H1 (cell line): ENCODE results near the gene CD300LF. TPM values are rescaled to one million over a fixed set of nuclear protein-coding genes. Genes with fewer than 3 reads are reported as not detected.

ENCODE experiments used
- CTCF ChIA-PET: fragments of 300-600 bp; sonication (Branson Sonifier 250); formaldehyde crosslinking; loops from one replicate; lab custom pipeline; 2021; ENCODE audit not compliant: partially characterized antibody; lab: Charles Lee
- POLR2A ChIA-PET: fragments of 300-600 bp; sonication (Branson Sonifier 250); formaldehyde crosslinking; loops from one replicate; lab custom pipeline; 2021; ENCODE audit warnings: inconsistent platforms; ENCODE audit not compliant: partially characterized antibody; lab: Charles Lee
- DNase-seq, 2 experiments: peaks; one replicate each; pipeline versions ENCODE4 v3.0.0 to v3.0.0-alpha.2; 2010 to 2022; ENCODE audit warnings: low spot score in 2 of 2, low read depth in 1 of 2, mixed read lengths in 1 of 2
- FAIRE-seq: peaks from 2 replicates; lab custom pipeline; 2011; peaks lifted over from hg19 to GRCh38; lab: Jason Lieb, UNC
- H2AFZ ChIP-seq: 2 replicates; pipeline ENCODE4 v1.8.1; 2012; ENCODE audit warnings: low read length, inconsistent platforms
- H2AK5ac ChIP-seq: 2 replicates; pipeline ENCODE4 v1.6.1; 2013; ENCODE audit warnings: low read depth, low read length
- H2BK120ac ChIP-seq: replicated peaks from 2 replicates; pipeline ENCODE3; 2013; ENCODE audit warnings: low read depth, low read length, inconsistent platforms
- H2BK12ac ChIP-seq: 2 replicates; pipeline ENCODE4 v1.6.1; 2013; ENCODE audit warnings: low read depth, low read length
- H2BK15ac ChIP-seq: 2 replicates; pipeline ENCODE4 v1.6.1; 2013; ENCODE audit warnings: low read length
- H2BK20ac ChIP-seq: 2 replicates; pipeline ENCODE4 v1.6.1; 2013; ENCODE audit warnings: low read length
- H2BK5ac ChIP-seq: 2 replicates; pipeline ENCODE4 v1.6.1; 2013; ENCODE audit warnings: low read depth, low read length
- H3K14ac ChIP-seq: 2 replicates; pipeline ENCODE4 v1.6.1; 2013; ENCODE audit warnings: inconsistent platforms; ENCODE audit not compliant: insufficient read length
- H3K18ac ChIP-seq: 2 replicates; pipeline ENCODE4 v1.6.1; 2013; ENCODE audit warnings: low read length; ENCODE audit errors: extremely low read depth
- H3K23ac ChIP-seq: 2 replicates; pipeline ENCODE4 v1.6.1; 2013; ENCODE audit warnings: inconsistent platforms; ENCODE audit not compliant: insufficient read length
- H3K23me2 ChIP-seq: 2 replicates; pipeline ENCODE4 v1.6.1; 2013; ENCODE audit warnings: low read depth, low read length
- H3K27ac ChIP-seq: 2 replicates; pipeline ENCODE4 v1.6.1; 2011; ENCODE audit warnings: low read depth, low read length, inconsistent platforms
- H3K27me3 ChIP-seq, 4 experiments: replicated peaks in 1 of 4; 1 replicate in 1 of 4; 2 replicates in 3 of 4; pipeline versions ENCODE4 v1.6.1 to v1.8.1; 2011 to 2013; ENCODE audit warnings: low read length in 3 of 4, mild to moderate bottlenecking in 3 of 4, inconsistent platforms in 2 of 4, mixed read lengths in 2 of 4, moderate library complexity in 1 of 4; ENCODE audit not compliant: control insufficient read depth in 3 of 4, insufficient read depth in 3 of 4; ENCODE audit errors: extremely low read depth in 1 of 4
- H3K36me3 ChIP-seq, 4 experiments: 2 replicates each; pipeline versions ENCODE4 v1.6.1 to v1.8.1; 2011 to 2013; ENCODE audit warnings: mild to moderate bottlenecking in 4 of 4, low read length in 3 of 4, moderate library complexity in 2 of 4, control low read depth in 1 of 4, inconsistent platforms in 1 of 4; ENCODE audit not compliant: insufficient read depth in 4 of 4, control insufficient read depth in 2 of 4
- H3K4ac ChIP-seq: replicated peaks from 2 replicates; pipeline ENCODE3; 2013; ENCODE audit warnings: low read length, low read depth, mixed read lengths, inconsistent platforms; ENCODE audit not compliant: insufficient read length
- H3K4me1 ChIP-seq, 4 experiments: replicated peaks in 1 of 4; 1 replicate in 1 of 4; 2 replicates in 3 of 4; pipeline versions ENCODE4 v1.6.1 to v1.8.1; 2011 to 2013; ENCODE audit warnings: low read length in 3 of 4, inconsistent platforms in 2 of 4, mixed read lengths in 1 of 4; ENCODE audit not compliant: insufficient read depth in 4 of 4, control insufficient read depth in 3 of 4
- H3K4me2 ChIP-seq, 2 experiments: 2 replicates each; pipeline versions ENCODE4 v1.6.1 to v1.8.1; 2011 to 2013; ENCODE audit warnings: low read depth in 2 of 2, low read length in 2 of 2, control low read depth in 1 of 2, inconsistent platforms in 1 of 2, mild to moderate bottlenecking in 1 of 2; ENCODE audit not compliant: insufficient read depth in 1 of 2
- H3K4me3 ChIP-seq, 4 experiments: fragments of 200-600, 300-600 bp in 1 of 4; sonication (generic), shearing (Covaris generic), sonication (Bioruptor Twin) in 1 of 4; 2 replicates each; pipeline versions ENCODE4 v1.5.1 to v1.8.1; 2011 to 2016; ENCODE audit warnings: low read length in 4 of 4, low read depth in 3 of 4, control low read depth in 2 of 4, inconsistent platforms in 2 of 4, mild to moderate bottlenecking in 2 of 4, mixed read lengths in 1 of 4, moderate library complexity in 1 of 4; ENCODE audit not compliant: insufficient read depth in 2 of 4; ENCODE audit errors: extremely low read depth in 1 of 4
- H3K56ac ChIP-seq: replicated peaks from 2 replicates; pipeline ENCODE3; 2013; ENCODE audit warnings: low read depth, mild to moderate bottlenecking, mixed read lengths, low read length, inconsistent platforms; ENCODE audit not compliant: insufficient read length
- H3K79me1 ChIP-seq: 2 replicates; pipeline ENCODE4 v1.6.1; 2013; ENCODE audit warnings: low read depth, low read length, control low read depth
- H3K79me2 ChIP-seq, 2 experiments: 2 replicates each; pipeline versions ENCODE4 v1.6.1 to v1.8.1; 2012 to 2013; ENCODE audit warnings: low read length in 2 of 2, mild to moderate bottlenecking in 2 of 2, inconsistent platforms in 1 of 2; ENCODE audit not compliant: insufficient read depth in 2 of 2, control insufficient read depth in 1 of 2
- H3K9ac ChIP-seq, 4 experiments: replicated peaks in 1 of 4; 1 replicate in 1 of 4; 2 replicates in 3 of 4; pipeline versions ENCODE4 v1.6.1 to v1.8.1; 2011 to 2013; ENCODE audit warnings: low read depth in 3 of 4, low read length in 3 of 4, control low read depth in 2 of 4, mild to moderate bottlenecking in 2 of 4, moderate library complexity in 2 of 4, inconsistent platforms in 1 of 4; ENCODE audit errors: extremely low read depth in 1 of 4
- H3K9me3 ChIP-seq, 2 experiments: 2 replicates each; pipeline versions ENCODE4 v1.6.1 to v1.8.1; 2012 to 2013; ENCODE audit warnings: mild to moderate bottlenecking in 2 of 2, moderate library complexity in 2 of 2, control low read depth in 1 of 2, inconsistent platforms in 1 of 2, low read depth in 1 of 2, low read length in 1 of 2, mixed read lengths in 1 of 2; ENCODE audit not compliant: insufficient read depth in 2 of 2
- H4K20me1 ChIP-seq, 2 experiments: replicated peaks in 1 of 2; 2 replicates each; pipeline versions ENCODE3 to v1.8.1; 2011 to 2013; ENCODE audit warnings: inconsistent platforms in 2 of 2, low read length in 2 of 2, mild to moderate bottlenecking in 1 of 2; ENCODE audit not compliant: insufficient read depth in 2 of 2, control insufficient read depth in 1 of 2
- H4K5ac ChIP-seq: 2 replicates; pipeline ENCODE4 v1.6.1; 2013; ENCODE audit warnings: low read length, low read depth, mixed read lengths, inconsistent platforms; ENCODE audit not compliant: insufficient read length
- H4K8ac ChIP-seq: 2 replicates; pipeline ENCODE4 v1.8.0; 2013; ENCODE audit warnings: mild to moderate bottlenecking, moderate library complexity, low read length, inconsistent platforms; ENCODE audit not compliant: insufficient read depth; ENCODE audit errors: extremely low read depth
- H4K91ac ChIP-seq: replicated peaks from 2 replicates; pipeline ENCODE3; 2013; ENCODE audit warnings: low read length, mixed read lengths, inconsistent platforms; ENCODE audit not compliant: insufficient read length
- SIRT6 ChIP-seq: IDR thresholded peaks from one replicate; pipeline ENCODE4 v1.7.1; 2012; ENCODE audit warnings: low read length, inconsistent platforms
- WGBS, 2 experiments: shearing (Covaris generic) in 1 of 2; methylation state at CpG; one replicate each; pipeline versions ENCODE4 v1.1.6 to v1.1.7; 2013 to 2015; ENCODE audit warnings: low lambda C conversion rate in 2 of 2, mixed read lengths in 2 of 2, inconsistent platforms in 1 of 2, low coverage in 1 of 2, missing lambda C conversion rate in 1 of 2; ENCODE audit not compliant: insufficient replicate concordance in 2 of 2, insufficient coverage in 1 of 2, insufficient read length in 1 of 2; ENCODE audit errors: extremely low coverage in 1 of 2, missing lambda C conversion rate in 1 of 2; 5-methylcytosine and 5-hydroxymethylcytosine counted together
- polyA plus RNA-seq, 7 experiments: library from polyadenylated mRNA; depleted of rRNA in 3 of 7; stranded (reverse) in 5 of 7; unstranded in 2 of 7; fragments of >200 nt in 5 of 7; fragments of 200-250 nt in 2 of 7; gene quantifications; 1 replicate in 5 of 7; 2 replicates in 1 of 7; 4 replicates in 1 of 7; pipeline versions ENCODE4 v1.2.1 to v1.2.3, GENCODE V29; 2011 to 2013; ENCODE audit warnings: missing spikeins in 2 of 7, mixed read lengths in 2 of 7
- total RNA-seq: library from RNA; stranded (reverse); fragmentation: NEBNext Ultra II Directional; extraction: Animal tissue kit (Norgen Biotek cat#: 25700); gene quantifications from 2 replicates; pipeline ENCODE4 v1.2.1, GENCODE V29; 2021

The CD300LF gene
- total and polyA plus RNA-seq, 2 of the 8 experiments (the other 6 are each of a cell fraction or from before 2014, with no cell fraction given): not detected

- POLR2A ChIA-PET: no interaction called here
- no peaks in the 10 kb centered on the region for H3K79me2 ChIP-seq
- DNase-seq: no peak
- H2BK15ac ChIP-seq: no peak overlapping the region
- H3K4me1 ChIP-seq: 0 out of 7 replicates have a peak, but pooled peaks cover 0 to 2% (median 0%) of the 10 kb centered on the region in 4 experiments
- H3K4me2 ChIP-seq: no peak overlapping the region
- no peak overlapping the region for H2BK5ac ChIP-seq
- no peak overlapping the region for H3K4me3 ChIP-seq
- WGBS, 2 experiments: 91% methylated on average over 4 of the region's 4 CpGs; no CpG with 5 or more reads in 1 of the 2 experiments
- no peak overlapping the region for H2AK5ac ChIP-seq
- TF ChIP-seq SIRT6: no peak
- TF ChIP-seq, all 59 proteins: peak for 0
- Histone ChIP-seq H3K4ac (no peak overlapping the region), H2BK20ac (no peak overlapping the region), H4K20me1 (no peaks in the 10 kb centered on the region), H3K23me2 (no peaks in the 10 kb centered on the region), H3K27me3 (no peaks in the 10 kb centered on the region), H2BK120ac (no peak overlapping the region), H4K5ac (no peak overlapping the region), H4K91ac (no peak overlapping the region), H3K27ac (no peak overlapping the region), H2AFZ (no peak overlapping the region), H3K9ac (no peak overlapping the region), H3K56ac (no peak overlapping the region), H3K36me3 (no peaks in the 10 kb centered on the region), H3K18ac (no peak overlapping the region; the same call in 1 of the 2 replicates), H3K79me1 (no peaks in the 10 kb centered on the region), H2BK12ac (no peak overlapping the region), H4K8ac (no peak overlapping the region), H3K14ac (no peak overlapping the region), H3K9me3 (no peaks in the 10 kb centered on the region), H3K23ac (no peak overlapping the region)
- CTCF ChIA-PET: interaction anchor here (0.6 to 4.6 kb wide), 10 partner anchors 11 to 121 kb away, joined by 3 to 81 read pairs (median 3); partner anchors contain the start of gene RAB37
- no peak for FAIRE-seq
Measured at GRCh38 chr17:74659889-74660288, 52.8 kb downstream of the CD300LF start.
